T-helper 2 cell treated with Interferon-gamma antibody and Interleukin-4, amounts not matched to agents 100 ng/mL and 5 ng/mL, for 36 hours (primary cell): ENCODE results near the gene ATAD1. TPM values are rescaled to one million over a fixed set of nuclear protein-coding genes. Genes with fewer than 3 reads are reported as not detected.
"Not testable (repeated sequence)": the region's sequence is repeated elsewhere in the genome, so short reads cannot be mapped to it uniquely, and the experiment has no call there.

Experiments used
- intact Hi-C: fragments of 100-400 bp; cut with micrococcal nuclease; formaldehyde crosslinking; loops from one replicate; pipeline ENCODE4 v1.15.1; 2023
- total RNA-seq: library from RNA; stranded (reverse); gene quantifications from 2 replicates; pipeline ENCODE4 v1.2.3, GENCODE V29; 2022

Gene ATAD1
- total RNA-seq, 1 donor from 2014 or later: 43.7 TPM

- intact Hi-C loops: no loop called here
These were observed 29.5 kb upstream of the ATAD1 start for GRCh38 chr10:87847550-87847949.

- intact Hi-C loops: not testable (repeated sequence)
These were observed 28.7 kb upstream of the ATAD1 start for GRCh38 chr10:87846711-87847110.

- intact Hi-C loops: no loop called here
These were observed 28.0 kb upstream of the ATAD1 start for GRCh38 chr10:87846023-87846422.

GRCh38 chr10:87845624-87845998 is 27.6 kb upstream of the ATAD1 start:
- intact Hi-C loops: no loop called here

- intact Hi-C loops: no loop called here
These were observed 27.0 kb upstream of the ATAD1 start for GRCh38 chr10:87844837-87845623.

GRCh38 chr10:87843714-87844113 is 25.7 kb upstream of the ATAD1 start:
- intact Hi-C loops: no loop called here

- intact Hi-C loops: no loop called here
These were observed 24.9 kb upstream of the ATAD1 start for GRCh38 chr10:87842776-87843497.

GRCh38 chr10:87842220-87842641 is 24.2 kb upstream of the ATAD1 start:
- intact Hi-C loops: no loop called here

GRCh38 chr10:87841186-87841585 is 23.2 kb upstream of the ATAD1 start:
- intact Hi-C loops: no loop called here

GRCh38 chr10:87838650-87839049 is 20.6 kb upstream of the ATAD1 start:
- intact Hi-C loops: no loop called here

GRCh38 chr10:87837445-87837844 is 19.4 kb upstream of the ATAD1 start:
- intact Hi-C loops: no loop called here

- intact Hi-C loops: no loop called here
These were observed 18.1 kb upstream of the ATAD1 start for GRCh38 chr10:87836098-87836497.

GRCh38 chr10:87829986-87830729 is 12.1 kb upstream of the ATAD1 start:
- intact Hi-C loops: no loop called here

- intact Hi-C loops: not testable (repeated sequence)
These were observed 11.0 kb upstream of the ATAD1 start for GRCh38 chr10:87829051-87829450.

- intact Hi-C loops: no loop called here
These were observed 9.7 kb upstream of the ATAD1 start for GRCh38 chr10:87827681-87828080.

GRCh38 chr10:87826653-87827052 is 8.6 kb upstream of the ATAD1 start:
- intact Hi-C loops: no loop called here

- intact Hi-C loops: loop anchor here (5.0 to 10.0 kb wide), 4 partner anchors 37 to 724 kb away; partner anchors contain the start of genes GLUD1 and SHLD2
These were observed 1.2 kb upstream of the ATAD1 start for GRCh38 chr10:87819289-87819585.

GRCh38 chr10:87818505-87819288 is 671 bp upstream of the ATAD1 start:
- intact Hi-C loops: loop anchor here (1.0 to 10.0 kb wide), 6 partner anchors 36 to 735 kb away; partner anchors contain the start of genes GLUD1 and SHLD2

- intact Hi-C loops: loop anchor here (5.0 to 10.0 kb wide), 4 partner anchors 35 to 722 kb away; partner anchors contain the start of genes GLUD1 and SHLD2
These were observed 973 bp downstream of the ATAD1 start for GRCh38 chr10:87816898-87817608.

- intact Hi-C loops: loop anchor here (5.0 to 10.0 kb wide), 4 partner anchors 34 to 722 kb away; partner anchors contain the start of genes GLUD1 and SHLD2
These were observed 1.7 kb downstream of the ATAD1 start for GRCh38 chr10:87816163-87816897.
